Liver (tissue), 9 donors: ENCODE measurements around the gene CRYBG1. TPM values are rescaled to one million over a fixed set of nuclear protein-coding genes. Genes with fewer than 3 reads are reported as not detected.

Experiments used
- DNase-seq: peaks from one replicate; pipeline ENCODE4 v3.0.0-alpha.2; 2017; ENCODE audit warnings: low spot score
- H3K27ac ChIP-seq, 2 donors: one replicate each; pipeline ENCODE4 v1.7.0; 2013; ENCODE audit warnings: inconsistent platforms in 2 of 2, low read length in 2 of 2, control low read depth in 1 of 2, low read depth in 1 of 2, mild to moderate bottlenecking in 1 of 2
- H3K27me3 ChIP-seq, 4 donors: one replicate each; pipeline versions ENCODE4 v1.6.1 to v1.7.0; 2013; ENCODE audit warnings: low read length in 3 of 4, inconsistent platforms in 1 of 4, mild to moderate bottlenecking in 1 of 4, moderate library complexity in 1 of 4; ENCODE audit not compliant: control insufficient read depth in 4 of 4, insufficient read depth in 4 of 4
- H3K36me3 ChIP-seq, 4 donors: one replicate each; pipeline versions ENCODE4 v1.6.1 to v1.7.0; 2013; ENCODE audit warnings: low read length in 3 of 4, mild to moderate bottlenecking in 3 of 4, low read depth in 1 of 4, moderate library complexity in 1 of 4; ENCODE audit not compliant: control insufficient read depth in 4 of 4, insufficient read depth in 3 of 4
- H3K4me1 ChIP-seq, 4 donors: one replicate each; pipeline versions ENCODE4 v1.6.1 to v1.7.0; 2013; ENCODE audit warnings: low read length in 3 of 4, mild to moderate bottlenecking in 3 of 4, moderate library complexity in 1 of 4; ENCODE audit not compliant: control insufficient read depth in 4 of 4, insufficient read depth in 4 of 4
- H3K4me3 ChIP-seq, 3 donors: one replicate each; pipeline versions ENCODE4 v1.6.1 to v1.7.0; 2013; ENCODE audit warnings: low read length in 3 of 3, control low read depth in 1 of 3, low read depth in 1 of 3, mild to moderate bottlenecking in 1 of 3
- H3K9ac ChIP-seq, 2 donors: one replicate each; pipeline ENCODE4 v1.7.0; 2013; ENCODE audit warnings: low read length in 2 of 2, mild to moderate bottlenecking in 2 of 2, moderate library complexity in 2 of 2, control low read depth in 1 of 2, low read depth in 1 of 2
- H3K9me3 ChIP-seq, 4 donors: one replicate each; pipeline versions ENCODE4 v1.6.1 to v1.7.0; 2013; ENCODE audit warnings: low read length in 3 of 4; ENCODE audit not compliant: control insufficient read depth in 4 of 4
- EGR1 ChIP-seq, 2 donors: IDR thresholded peaks; 2 replicates each; pipeline ENCODE4 v1.6.1; 2016 to 2018; ENCODE audit warnings: antibody characterized with exemption in 2 of 2, low read depth in 2 of 2
- FOXA1 ChIP-seq: IDR thresholded peaks from 2 replicates; pipeline ENCODE4 v1.6.1; 2016; ENCODE audit warnings: antibody characterized with exemption
- FOXA2 ChIP-seq: IDR thresholded peaks from 2 replicates; pipeline ENCODE4 v1.6.1; 2016; ENCODE audit warnings: antibody characterized with exemption
- GABPA ChIP-seq, 2 donors: IDR thresholded peaks in 1 of 2; conservative IDR thresholded peaks in 1 of 2; 2 replicates each; pipeline ENCODE4 v1.6.1; 2016; ENCODE audit warnings: antibody characterized with exemption in 2 of 2, mild to moderate bottlenecking in 1 of 2, moderate library complexity in 1 of 2
- HNF4A ChIP-seq, 2 donors: conservative IDR thresholded peaks; 2 replicates each; pipeline ENCODE4 v1.6.1; 2016; ENCODE audit warnings: antibody characterized with exemption in 2 of 2, mild to moderate bottlenecking in 2 of 2
- JUND ChIP-seq, 2 donors: IDR thresholded peaks; 2 replicates each; pipeline ENCODE4 v1.6.1; 2016; ENCODE audit warnings: antibody characterized with exemption in 2 of 2
- NR2F2 ChIP-seq: IDR thresholded peaks from 2 replicates; pipeline ENCODE4 v1.6.1; 2016; ENCODE audit warnings: antibody characterized with exemption
- RAD21 ChIP-seq, 2 donors: IDR thresholded peaks; 2 replicates each; pipeline ENCODE4 v1.6.1; 2016; ENCODE audit warnings: antibody characterized with exemption in 2 of 2, mild to moderate bottlenecking in 2 of 2
- RXRA ChIP-seq, 2 donors: IDR thresholded peaks; 2 replicates each; pipeline ENCODE4 v1.6.1; 2017 to 2018; ENCODE audit warnings: antibody characterized with exemption in 2 of 2, mild to moderate bottlenecking in 1 of 2
- SP1 ChIP-seq: IDR thresholded peaks from 2 replicates; pipeline ENCODE4 v1.6.1; 2018; ENCODE audit warnings: antibody characterized with exemption, mild to moderate bottlenecking
- TAF1 ChIP-seq: conservative IDR thresholded peaks from 2 replicates; pipeline ENCODE4 v1.6.1; 2016; ENCODE audit warnings: antibody characterized with exemption, mild to moderate bottlenecking
- YY1 ChIP-seq: IDR thresholded peaks from 2 replicates; pipeline ENCODE4 v1.6.1; 2016; ENCODE audit warnings: antibody characterized with exemption, mild to moderate bottlenecking
- whole genome bisulfite sequencing: extraction: QIAGEN DNeasy Blood & Tissue Kit; methylation state at CpG from one replicate; pipeline ENCODE4 v1.1.7; 2013; 5-methylcytosine and 5-hydroxymethylcytosine counted together
- polyA plus RNA-seq, 2 donors: library from polyadenylated mRNA; stranded (reverse) in 1 of 2; unstranded in 1 of 2; fragments of 200-250 nt in 1 of 2; fragments of >200 nt in 1 of 2; fragmentation: Nextera tagmentation in 1 of 2; extraction: Ambion mirVana in 1 of 2; gene quantifications; one replicate each; pipeline versions ENCODE4 v1.2.1 to v1.2.3, GENCODE V29; 2013 to 2015
- total RNA-seq, 2 donors: library from RNA; depleted of rRNA; stranded (reverse); fragments of >200 nt; gene quantifications; one replicate each; pipeline ENCODE4 v1.2.3, GENCODE V29; 2014
- TF ChIP-seq, protein P1 (sequence below): fragments of 150-350 bp; IDR thresholded peaks from 2 replicates; pipeline ENCODE4 v1.5.1; 2017; ENCODE audit warnings: improper control_type of control experiment, low read depth, low read length; ENCODE audit not compliant: missing input control
- TF ChIP-seq, protein P2 (sequence below): IDR thresholded peaks from 2 replicates; pipeline ENCODE4 v1.6.1; 2016; ENCODE audit warnings: antibody characterized with exemption
- TF ChIP-seq, protein P3 (sequence below): IDR thresholded peaks from 2 replicates; pipeline ENCODE4 v1.6.1; 2016; ENCODE audit warnings: antibody characterized with exemption
- TF ChIP-seq, protein P4 (sequence below): IDR thresholded peaks from 2 replicates; pipeline ENCODE4 v1.6.1; 2016; ENCODE audit warnings: antibody characterized with exemption
- TF ChIP-seq, protein P5 (sequence below): IDR thresholded peaks from 2 replicates; pipeline ENCODE4 v1.6.1; 2016; ENCODE audit warnings: antibody characterized with exemption, mild to moderate bottlenecking
- donor health status: healthy.
- donor health status: healthy.
- donor health status: healthy.
- donor health status: healthy.
- donor health status: healthy.

Gene CRYBG1
- total and polyA plus RNA-seq, 4 donors: 2.3 to 8.7 (median 4.0) TPM

DNA sequence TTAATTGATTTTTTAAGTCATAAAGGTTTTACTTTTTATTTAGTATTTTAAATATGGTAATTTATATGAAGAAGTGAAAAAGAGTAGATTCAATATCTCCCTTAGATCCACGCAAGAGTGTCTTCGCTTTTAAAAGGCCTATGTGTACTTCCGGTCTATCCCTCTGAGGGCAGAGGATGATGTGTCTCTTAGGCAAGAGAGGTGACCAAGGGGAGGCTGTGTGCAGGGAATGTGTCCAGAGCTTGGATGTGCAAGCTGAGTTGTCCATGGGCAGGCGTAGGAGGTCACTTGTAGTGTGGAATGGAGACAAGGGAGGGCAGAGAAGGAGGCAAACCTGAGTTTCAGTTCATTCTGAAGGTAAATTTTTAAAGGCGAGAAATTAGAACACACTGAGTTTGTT, 113.9 kb downstream of the CRYBG1 start:
- H3K27me3 ChIP-seq: peaks cover 0 to 6% (median 0%) of the 10 kb centered on the region in 4 donors
- H3K36me3 ChIP-seq: no peaks in the 10 kb centered on the region
- H3K4me1 ChIP-seq: no peaks in the 10 kb centered on the region
- no peak overlapping the region for H3K27ac ChIP-seq
- H3K4me3 ChIP-seq: no peak overlapping the region
- DNase-seq: no peak
- WGBS: 92% methylated on average over 5 of the region's 5 CpGs
- H3K9me3 ChIP-seq: no peaks in the 10 kb centered on the region
- TF ChIP-seq, protein P1, sequence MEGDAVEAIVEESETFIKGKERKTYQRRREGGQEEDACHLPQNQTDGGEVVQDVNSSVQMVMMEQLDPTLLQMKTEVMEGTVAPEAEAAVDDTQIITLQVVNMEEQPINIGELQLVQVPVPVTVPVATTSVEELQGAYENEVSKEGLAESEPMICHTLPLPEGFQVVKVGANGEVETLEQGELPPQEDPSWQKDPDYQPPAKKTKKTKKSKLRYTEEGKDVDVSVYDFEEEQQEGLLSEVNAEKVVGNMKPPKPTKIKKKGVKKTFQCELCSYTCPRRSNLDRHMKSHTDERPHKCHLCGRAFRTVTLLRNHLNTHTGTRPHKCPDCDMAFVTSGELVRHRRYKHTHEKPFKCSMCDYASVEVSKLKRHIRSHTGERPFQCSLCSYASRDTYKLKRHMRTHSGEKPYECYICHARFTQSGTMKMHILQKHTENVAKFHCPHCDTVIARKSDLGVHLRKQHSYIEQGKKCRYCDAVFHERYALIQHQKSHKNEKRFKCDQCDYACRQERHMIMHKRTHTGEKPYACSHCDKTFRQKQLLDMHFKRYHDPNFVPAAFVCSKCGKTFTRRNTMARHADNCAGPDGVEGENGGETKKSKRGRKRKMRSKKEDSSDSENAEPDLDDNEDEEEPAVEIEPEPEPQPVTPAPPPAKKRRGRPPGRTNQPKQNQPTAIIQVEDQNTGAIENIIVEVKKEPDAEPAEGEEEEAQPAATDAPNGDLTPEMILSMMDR: no peak
- TF ChIP-seq HNF4A (conservative IDR thresholded peaks at IDR 0.05): no peak
- no peak for TF ChIP-seq RXRA (IDR thresholded peaks at IDR 0.05)
- TF ChIP-seq NR2F2: no peak
- TF ChIP-seq YY1: no peak
- no peak for TF ChIP-seq GABPA (IDR thresholded peaks at IDR 0.05 in 1 of 2, conservative IDR thresholded peaks at IDR 0.05 in 1 of 2)
- TF ChIP-seq, protein P2, sequence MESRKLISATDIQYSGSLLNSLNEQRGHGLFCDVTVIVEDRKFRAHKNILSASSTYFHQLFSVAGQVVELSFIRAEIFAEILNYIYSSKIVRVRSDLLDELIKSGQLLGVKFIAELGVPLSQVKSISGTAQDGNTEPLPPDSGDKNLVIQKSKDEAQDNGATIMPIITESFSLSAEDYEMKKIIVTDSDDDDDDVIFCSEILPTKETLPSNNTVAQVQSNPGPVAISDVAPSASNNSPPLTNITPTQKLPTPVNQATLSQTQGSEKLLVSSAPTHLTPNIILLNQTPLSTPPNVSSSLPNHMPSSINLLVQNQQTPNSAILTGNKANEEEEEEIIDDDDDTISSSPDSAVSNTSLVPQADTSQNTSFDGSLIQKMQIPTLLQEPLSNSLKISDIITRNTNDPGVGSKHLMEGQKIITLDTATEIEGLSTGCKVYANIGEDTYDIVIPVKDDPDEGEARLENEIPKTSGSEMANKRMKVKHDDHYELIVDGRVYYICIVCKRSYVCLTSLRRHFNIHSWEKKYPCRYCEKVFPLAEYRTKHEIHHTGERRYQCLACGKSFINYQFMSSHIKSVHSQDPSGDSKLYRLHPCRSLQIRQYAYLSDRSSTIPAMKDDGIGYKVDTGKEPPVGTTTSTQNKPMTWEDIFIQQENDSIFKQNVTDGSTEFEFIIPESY: no peak
- no peak for TF ChIP-seq FOXA2
- TF ChIP-seq, protein P3, sequence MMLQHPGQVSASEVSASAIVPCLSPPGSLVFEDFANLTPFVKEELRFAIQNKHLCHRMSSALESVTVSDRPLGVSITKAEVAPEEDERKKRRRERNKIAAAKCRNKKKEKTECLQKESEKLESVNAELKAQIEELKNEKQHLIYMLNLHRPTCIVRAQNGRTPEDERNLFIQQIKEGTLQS: no peak
- TF ChIP-seq, protein P4, sequence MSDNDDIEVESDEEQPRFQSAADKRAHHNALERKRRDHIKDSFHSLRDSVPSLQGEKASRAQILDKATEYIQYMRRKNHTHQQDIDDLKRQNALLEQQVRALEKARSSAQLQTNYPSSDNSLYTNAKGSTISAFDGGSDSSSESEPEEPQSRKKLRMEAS: no peak
- TF ChIP-seq JUND (IDR thresholded peaks at IDR 0.05): no peak
- no peak for TF ChIP-seq SP1
- TF ChIP-seq EGR1 (IDR thresholded peaks at IDR 0.05; ENCODE audit: low read depth in 2 of 2): no peak
- TF ChIP-seq TAF1: no peak
- TF ChIP-seq, protein P5, sequence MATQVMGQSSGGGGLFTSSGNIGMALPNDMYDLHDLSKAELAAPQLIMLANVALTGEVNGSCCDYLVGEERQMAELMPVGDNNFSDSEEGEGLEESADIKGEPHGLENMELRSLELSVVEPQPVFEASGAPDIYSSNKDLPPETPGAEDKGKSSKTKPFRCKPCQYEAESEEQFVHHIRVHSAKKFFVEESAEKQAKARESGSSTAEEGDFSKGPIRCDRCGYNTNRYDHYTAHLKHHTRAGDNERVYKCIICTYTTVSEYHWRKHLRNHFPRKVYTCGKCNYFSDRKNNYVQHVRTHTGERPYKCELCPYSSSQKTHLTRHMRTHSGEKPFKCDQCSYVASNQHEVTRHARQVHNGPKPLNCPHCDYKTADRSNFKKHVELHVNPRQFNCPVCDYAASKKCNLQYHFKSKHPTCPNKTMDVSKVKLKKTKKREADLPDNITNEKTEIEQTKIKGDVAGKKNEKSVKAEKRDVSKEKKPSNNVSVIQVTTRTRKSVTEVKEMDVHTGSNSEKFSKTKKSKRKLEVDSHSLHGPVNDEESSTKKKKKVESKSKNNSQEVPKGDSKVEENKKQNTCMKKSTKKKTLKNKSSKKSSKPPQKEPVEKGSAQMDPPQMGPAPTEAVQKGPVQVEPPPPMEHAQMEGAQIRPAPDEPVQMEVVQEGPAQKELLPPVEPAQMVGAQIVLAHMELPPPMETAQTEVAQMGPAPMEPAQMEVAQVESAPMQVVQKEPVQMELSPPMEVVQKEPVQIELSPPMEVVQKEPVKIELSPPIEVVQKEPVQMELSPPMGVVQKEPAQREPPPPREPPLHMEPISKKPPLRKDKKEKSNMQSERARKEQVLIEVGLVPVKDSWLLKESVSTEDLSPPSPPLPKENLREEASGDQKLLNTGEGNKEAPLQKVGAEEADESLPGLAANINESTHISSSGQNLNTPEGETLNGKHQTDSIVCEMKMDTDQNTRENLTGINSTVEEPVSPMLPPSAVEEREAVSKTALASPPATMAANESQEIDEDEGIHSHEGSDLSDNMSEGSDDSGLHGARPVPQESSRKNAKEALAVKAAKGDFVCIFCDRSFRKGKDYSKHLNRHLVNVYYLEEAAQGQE: no peak
- no peak for TF ChIP-seq FOXA1
- no peak overlapping the region for H3K9ac ChIP-seq

DNA sequence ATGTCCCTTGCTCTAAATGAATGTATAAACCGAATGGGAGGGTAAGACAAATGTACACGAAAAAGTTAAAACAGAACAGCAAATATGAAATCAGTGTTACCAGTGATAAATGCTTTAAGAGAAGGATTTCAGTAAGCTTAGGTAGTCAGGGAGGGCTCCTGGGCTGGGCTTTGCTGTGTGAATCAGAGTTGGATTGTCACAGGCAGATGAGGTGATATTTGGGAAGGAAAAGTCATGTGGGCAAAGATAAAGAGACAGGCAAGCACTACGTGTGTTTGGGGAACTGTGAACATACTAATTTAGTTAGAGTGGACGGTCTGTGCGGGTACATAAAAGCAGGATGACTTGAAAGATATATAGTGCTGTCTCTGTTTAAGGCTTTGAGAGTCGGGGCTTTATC, 114.8 kb downstream of the CRYBG1 start:
- Histone ChIP-seq H3K9me3 (no peaks in the 10 kb centered on the region), H3K27ac (no peak overlapping the region), H3K4me1 (no peaks in the 10 kb centered on the region), H3K36me3 (no peaks in the 10 kb centered on the region), H3K9ac (no peak overlapping the region), H3K27me3 (peaks cover 0 to 6% (median 0%) of the 10 kb centered on the region in 4 donors), H3K4me3 (no peak overlapping the region)
- DNase-seq: no peak
- WGBS: 73% methylated on average over 6 of the region's 6 CpGs
- TF ChIP-seq, protein P3: no peak
- no peak for TF ChIP-seq GABPA (IDR thresholded peaks at IDR 0.05 in 1 of 2, conservative IDR thresholded peaks at IDR 0.05 in 1 of 2)
- no peak for TF ChIP-seq SP1
- no peak for TF ChIP-seq JUND (IDR thresholded peaks at IDR 0.05)
- TF ChIP-seq, protein P5: no peak
- TF ChIP-seq FOXA1: no peak
- TF ChIP-seq FOXA2: no peak
- no peak for TF ChIP-seq RAD21 (IDR thresholded peaks at IDR 0.05)
- TF ChIP-seq RXRA (IDR thresholded peaks at IDR 0.05): no peak
- TF ChIP-seq YY1: no peak
- TF ChIP-seq, protein P2: no peak
- TF ChIP-seq HNF4A (conservative IDR thresholded peaks at IDR 0.05): no peak
